Limb (tissue), 2 donors: Measurements from ENCODE around the gene C1QTNF4.

Experiments used
- DNase-seq, 2 donors: peaks; one replicate each; pipeline ENCODE4 v3.0.0-alpha.2; 2016; ENCODE audit errors: extremely low spot score in 2 of 2

C1QTNF4 gene

GRCh38 chr11:47593492-47593933 lies 698 bp downstream of the C1QTNF4 start:
- DNase-seq: no peak

- DNase-seq: no peak
Observed at GRCh38 chr11:47592970-47593369, 1.2 kb downstream of the C1QTNF4 start.

GRCh38 chr11:47592251-47592650 lies 2.0 kb downstream of the C1QTNF4 start:
- DNase-seq: no peak

- no peak for DNase-seq
Observed at GRCh38 chr11:47591764-47592163, 2.4 kb downstream of the C1QTNF4 start.

- peak; percentile 69 to 84 for DNase-seq
Observed at GRCh38 chr11:47589977-47590861, 4.0 kb downstream of the C1QTNF4 start.

- DNase-seq: no peak
Observed at GRCh38 chr11:47589584-47589976, 4.6 kb downstream of the C1QTNF4 start.

- DNase-seq: no peak
Observed at GRCh38 chr11:47589118-47589517, 5.1 kb downstream of the C1QTNF4 start.

- DNase-seq: no peak
Observed at GRCh38 chr11:47587723-47588326, 6.4 kb downstream of the C1QTNF4 start.

GRCh38 chr11:47587039-47587716 lies 7.0 kb downstream of the C1QTNF4 start:
- no peak for DNase-seq

- DNase-seq: peak in 1 of 2 donors; percentile 38
Observed at GRCh38 chr11:47586098-47586855, 7.9 kb downstream of the C1QTNF4 start, which contains the start of gene FAM180B. Gene FAM180B (plus strand): TSS chr11:47586678. CDS start chr11:47586769, 91 bp downstream.

- DNase-seq: no peak
Observed at GRCh38 chr11:47583844-47584243, 10.4 kb downstream of the C1QTNF4 start.

GRCh38 chr11:47578524-47579494 lies 15.4 kb downstream of the C1QTNF4 start, which contains the start of the genes KBTBD4 and NDUFS3:
Gene KBTBD4 (minus strand): TSS chr11:47578970. CDS start chr11:47578951, 19 bp downstream.
Gene NDUFS3 (plus strand): TSS chr11:47579074. CDS start chr11:47579092, 18 bp downstream.
- peak; percentile 89 to 94 for DNase-seq

- no peak for DNase-seq
Observed at GRCh38 chr11:47577460-47578041, 16.7 kb downstream of the C1QTNF4 start.

GRCh38 chr11:47573321-47573720 lies 20.9 kb downstream of the C1QTNF4 start:
- DNase-seq: no peak

- no peak for DNase-seq
Observed at GRCh38 chr11:47572715-47573255, 21.4 kb downstream of the C1QTNF4 start.

- DNase-seq: no peak
Observed at GRCh38 chr11:47571895-47572294, 22.3 kb downstream of the C1QTNF4 start.

- no peak for DNase-seq
Observed at GRCh38 chr11:47571357-47571729, 22.9 kb downstream of the C1QTNF4 start.

- DNase-seq: no peak
Observed at GRCh38 chr11:47570651-47571356, 23.4 kb downstream of the C1QTNF4 start.

- DNase-seq: no peak
Observed at GRCh38 chr11:47569646-47570045, 24.6 kb downstream of the C1QTNF4 start.
